OCI-LY7 (cell line): ENCODE data around the gene RAB44.

Experiments used
- EZH2phosphoT487 ChIP-seq: fragments of 200-600 bp; sonication (generic); IDR thresholded peaks from 2 replicates; pipeline ENCODE4 v1.6.1; 2018; ENCODE audit warnings: low read depth, borderline replicate concordance, mild to moderate bottlenecking, mixed run types, antibody characterized with exemption, low read length, moderate library complexity, mixed read lengths
- TF ChIP-seq, protein P1 (sequence below): fragments of 200-600 bp; sonication (generic); conservative IDR thresholded peaks from 2 replicates; pipeline ENCODE4 v1.5.1; 2014; ENCODE audit warnings: mild to moderate bottlenecking, antibody characterized with exemption, low read length, moderate library complexity, mixed read lengths

DNA sequence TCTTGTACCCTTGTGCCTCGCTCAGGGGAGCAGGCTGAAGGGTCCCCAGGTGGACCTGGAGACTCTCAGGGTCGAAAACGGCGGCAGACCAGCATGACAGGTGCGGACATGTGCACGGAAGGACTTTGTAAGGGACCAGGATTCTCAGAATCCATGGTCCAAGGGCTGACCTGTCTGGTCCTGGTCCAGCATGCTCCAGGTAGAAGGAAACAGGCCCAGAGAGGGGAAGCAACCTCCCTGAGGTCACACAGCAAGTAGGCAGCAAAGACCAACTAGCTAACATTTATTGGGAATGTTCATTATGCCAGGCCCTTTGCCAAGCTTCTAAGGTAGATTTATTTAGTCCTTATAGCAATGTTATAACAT is 13.2 kb upstream of the RAB44 start:
- TF ChIP-seq, protein P1, sequence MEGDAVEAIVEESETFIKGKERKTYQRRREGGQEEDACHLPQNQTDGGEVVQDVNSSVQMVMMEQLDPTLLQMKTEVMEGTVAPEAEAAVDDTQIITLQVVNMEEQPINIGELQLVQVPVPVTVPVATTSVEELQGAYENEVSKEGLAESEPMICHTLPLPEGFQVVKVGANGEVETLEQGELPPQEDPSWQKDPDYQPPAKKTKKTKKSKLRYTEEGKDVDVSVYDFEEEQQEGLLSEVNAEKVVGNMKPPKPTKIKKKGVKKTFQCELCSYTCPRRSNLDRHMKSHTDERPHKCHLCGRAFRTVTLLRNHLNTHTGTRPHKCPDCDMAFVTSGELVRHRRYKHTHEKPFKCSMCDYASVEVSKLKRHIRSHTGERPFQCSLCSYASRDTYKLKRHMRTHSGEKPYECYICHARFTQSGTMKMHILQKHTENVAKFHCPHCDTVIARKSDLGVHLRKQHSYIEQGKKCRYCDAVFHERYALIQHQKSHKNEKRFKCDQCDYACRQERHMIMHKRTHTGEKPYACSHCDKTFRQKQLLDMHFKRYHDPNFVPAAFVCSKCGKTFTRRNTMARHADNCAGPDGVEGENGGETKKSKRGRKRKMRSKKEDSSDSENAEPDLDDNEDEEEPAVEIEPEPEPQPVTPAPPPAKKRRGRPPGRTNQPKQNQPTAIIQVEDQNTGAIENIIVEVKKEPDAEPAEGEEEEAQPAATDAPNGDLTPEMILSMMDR: no peak
- no peak for TF ChIP-seq EZH2phosphoT487
